ENCODE measurements around the gene MACROH2A1. TPM values are rescaled to one million over a fixed set of nuclear protein-coding genes. Genes with fewer than 3 reads are reported as not detected.

The MACROH2A1 gene
- total and polyA plus RNA-seq, 9 of the 15 experiments (the other 6 are each of a cell fraction or from before 2014, with no cell fraction given), result 44.9 to 289 (median 193) TPM

DNA sequence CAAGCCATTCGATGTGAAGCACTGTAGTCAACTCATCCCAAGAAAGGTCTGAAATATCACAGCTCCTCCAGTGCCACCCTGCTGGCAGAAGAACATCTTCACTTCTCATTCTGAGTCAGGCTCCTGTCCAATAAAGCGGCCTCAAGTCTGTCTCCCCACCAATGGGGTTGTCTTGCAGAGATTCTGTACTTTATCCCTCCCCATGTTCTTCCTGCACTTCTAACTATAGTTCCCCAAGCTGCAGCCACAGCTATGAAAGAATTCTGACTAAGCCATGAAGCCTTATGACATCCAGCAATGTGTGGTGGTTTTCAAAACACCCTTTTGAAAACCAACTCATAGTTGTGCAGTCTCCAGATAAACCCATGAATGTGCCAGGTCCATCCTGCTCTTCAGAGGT, 6.8 kb downstream of the MACROH2A1 start:
- H3K27ac ChIP-seq (ENCODE audit: extremely low read depth, low read depth, low read length), result no peak overlapping the region
- no peak overlapping the region for H3K4me2 ChIP-seq (ENCODE audit: insufficient read depth, low read length)
- H3K4me1 ChIP-seq (replicated peaks in 1 of 2; ENCODE audit: control insufficient read depth in 2 of 2, insufficient read depth in 2 of 2, low read length in 2 of 2), result peaks cover 27 to 53% of the 10 kb centered on the region in 2 experiments
- ChIA-PET POLR2A (interaction anchor here (1.2 kb wide), 1 partner anchor 8 kb away, joined by 4 read pairs; no protein-coding TSS in a partner anchor), CTCF (ENCODE audit: low intra/inter-chr PET ratio) (no interaction called here)
- no peak overlapping the region for H3K4me3 ChIP-seq
- peaks cover 98% of the 10 kb centered on the region for H3K79me2 ChIP-seq (ENCODE audit: control insufficient read depth, insufficient read depth, low read length)
- no peak for DNase-seq (ENCODE audit: extremely low read depth in 1 of 4, low spot score in 3 of 4)
- no peaks in the 10 kb centered on the region for H3K27me3 ChIP-seq (ENCODE audit: control insufficient read depth in 2 of 2, insufficient read depth in 2 of 2, low read length in 2 of 2)
- BruUV-seq (replicated peaks), result no TSS peak
- in situ Hi-C loops (cut with MboI), result no loop called here
- 87% methylated on average over 2 of the region's 2 CpGs for WGBS (ENCODE audit: insufficient coverage, low coverage, missing lambda C conversion rate)
- H4K20me1 ChIP-seq (replicated peaks; ENCODE audit: control insufficient read depth, insufficient read depth, low read length), result peaks cover 66% of the 10 kb centered on the region
- no peak for FAIRE-seq
- ATAC-seq, result no peak
- no peak overlapping the region for H3K9ac ChIP-seq (ENCODE audit: insufficient read depth in 1 of 2, low read depth in 2 of 2, low read length in 2 of 2)
- H2AFZ ChIP-seq (ENCODE audit: low read depth, low read length), result no peak overlapping the region
- H3K9me3 ChIP-seq (replicated peaks; ENCODE audit: control insufficient read depth, insufficient read depth, low read depth, low read length), result no peaks in the 10 kb centered on the region
- peaks cover 80% of the 10 kb centered on the region for H3K36me3 ChIP-seq (ENCODE audit: control insufficient read depth, insufficient read depth, low read length)
- intact Hi-C loops (cut with micrococcal nuclease), result no loop called here
- no peak for TF ChIP-seq POLR2A (conservative IDR thresholded peaks at IDR 0.05)
- no peak for TF ChIP-seq HDAC3 (IDR thresholded peaks at IDR 0.05; ENCODE audit: borderline replicate concordance, partially characterized antibody)
- TF ChIP-seq ARID4B (CRISPR knock-in tag; IDR thresholded peaks at IDR 0.05), result no peak
- TF ChIP-seq FOXJ2 (tag; IDR thresholded peaks at IDR 0.05), result no peak
- TF ChIP-seq SMC3 (conservative IDR thresholded peaks at IDR 0.05; ENCODE audit: insufficient read depth, low read depth, low read length), result no peak
- TF ChIP-seq CTBP1 (IDR thresholded peaks at IDR 0.05; ENCODE audit: borderline replicate concordance), result no peak
- peaks cover 15% of the 10 kb centered on the region for H3K9me1 ChIP-seq (ENCODE audit: control insufficient read depth, insufficient read depth, low read length)

All from K562 (cell line).